ENCODE results near the gene SYNGR3.

The SYNGR3 gene

GRCh38 chr16:1997494-1998359, 8.0 kb downstream of the SYNGR3 start:
- TF ChIP-seq, protein P1, sequence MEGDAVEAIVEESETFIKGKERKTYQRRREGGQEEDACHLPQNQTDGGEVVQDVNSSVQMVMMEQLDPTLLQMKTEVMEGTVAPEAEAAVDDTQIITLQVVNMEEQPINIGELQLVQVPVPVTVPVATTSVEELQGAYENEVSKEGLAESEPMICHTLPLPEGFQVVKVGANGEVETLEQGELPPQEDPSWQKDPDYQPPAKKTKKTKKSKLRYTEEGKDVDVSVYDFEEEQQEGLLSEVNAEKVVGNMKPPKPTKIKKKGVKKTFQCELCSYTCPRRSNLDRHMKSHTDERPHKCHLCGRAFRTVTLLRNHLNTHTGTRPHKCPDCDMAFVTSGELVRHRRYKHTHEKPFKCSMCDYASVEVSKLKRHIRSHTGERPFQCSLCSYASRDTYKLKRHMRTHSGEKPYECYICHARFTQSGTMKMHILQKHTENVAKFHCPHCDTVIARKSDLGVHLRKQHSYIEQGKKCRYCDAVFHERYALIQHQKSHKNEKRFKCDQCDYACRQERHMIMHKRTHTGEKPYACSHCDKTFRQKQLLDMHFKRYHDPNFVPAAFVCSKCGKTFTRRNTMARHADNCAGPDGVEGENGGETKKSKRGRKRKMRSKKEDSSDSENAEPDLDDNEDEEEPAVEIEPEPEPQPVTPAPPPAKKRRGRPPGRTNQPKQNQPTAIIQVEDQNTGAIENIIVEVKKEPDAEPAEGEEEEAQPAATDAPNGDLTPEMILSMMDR (IDR thresholded peaks at IDR 0.05): no peak
- Mint-ChIP-seq H3K27me3 (ENCODE audit: low read depth, poor library complexity) (peaks cover 11% of the 10 kb centered on the region), H3K36me3 (ENCODE audit: low read depth) (peaks cover 28% of the 10 kb centered on the region), H3K4me3 (no peak overlapping the region), H3K9me3 (no peaks in the 10 kb centered on the region), H3K4me1 (peaks cover 3% of the 10 kb centered on the region), H3K27ac (no peak overlapping the region)
- DNase-seq: no peak

DNA sequence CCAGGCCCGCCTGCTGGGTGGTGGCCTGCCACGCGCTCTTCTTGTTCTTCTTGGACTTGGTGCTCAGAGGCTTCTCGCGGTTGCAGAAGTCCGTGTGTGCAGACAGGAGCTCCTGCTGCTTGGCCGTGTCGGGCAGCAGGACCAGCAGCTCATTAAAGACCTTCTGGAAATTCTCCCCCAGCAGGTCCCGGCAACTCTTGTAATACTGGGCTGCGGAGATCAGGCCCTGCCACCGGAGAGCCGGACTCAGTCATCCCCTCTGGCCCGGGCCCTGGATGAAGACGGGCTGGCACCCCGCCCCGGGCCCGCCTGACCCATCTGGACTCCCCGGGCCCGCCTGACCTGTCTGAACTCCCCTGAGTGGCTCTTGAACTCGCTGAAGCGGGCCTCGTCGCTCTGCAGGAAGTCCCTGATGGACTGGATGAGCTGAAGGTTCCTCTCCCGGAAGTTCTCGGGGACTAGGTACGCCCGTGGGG, 8.6 kb downstream of the SYNGR3 start:
- Mint-ChIP-seq H3K27me3 (ENCODE audit: low read depth, poor library complexity) (peaks cover 7% of the 10 kb centered on the region), H3K27ac (no peak overlapping the region), H3K9me3 (no peaks in the 10 kb centered on the region), H3K4me3 (no peak overlapping the region), H3K36me3 (ENCODE audit: low read depth) (peaks cover 28% of the 10 kb centered on the region), H3K4me1 (peaks cover 3% of the 10 kb centered on the region)
- TF ChIP-seq, protein P1 (IDR thresholded peaks at IDR 0.05): no peak
- DNase-seq: no peak

GRCh38 chr16:1998852-1999801, 9.4 kb downstream of the SYNGR3 start:
- H3K9me3 Mint-ChIP-seq: no peaks in the 10 kb centered on the region
- peaks cover 1% of the 10 kb centered on the region for H3K27me3 Mint-ChIP-seq (ENCODE audit: low read depth, poor library complexity)
- H3K4me3 Mint-ChIP-seq: no peak overlapping the region
- DNase-seq: no peak
- no peak overlapping the region for H3K27ac Mint-ChIP-seq
- TF ChIP-seq, protein P1 (IDR thresholded peaks at IDR 0.05): no peak
- H3K4me1 Mint-ChIP-seq: peaks cover under 1% of the 10 kb centered on the region
- peaks cover 28% of the 10 kb centered on the region for H3K36me3 Mint-ChIP-seq (ENCODE audit: low read depth)

DNA sequence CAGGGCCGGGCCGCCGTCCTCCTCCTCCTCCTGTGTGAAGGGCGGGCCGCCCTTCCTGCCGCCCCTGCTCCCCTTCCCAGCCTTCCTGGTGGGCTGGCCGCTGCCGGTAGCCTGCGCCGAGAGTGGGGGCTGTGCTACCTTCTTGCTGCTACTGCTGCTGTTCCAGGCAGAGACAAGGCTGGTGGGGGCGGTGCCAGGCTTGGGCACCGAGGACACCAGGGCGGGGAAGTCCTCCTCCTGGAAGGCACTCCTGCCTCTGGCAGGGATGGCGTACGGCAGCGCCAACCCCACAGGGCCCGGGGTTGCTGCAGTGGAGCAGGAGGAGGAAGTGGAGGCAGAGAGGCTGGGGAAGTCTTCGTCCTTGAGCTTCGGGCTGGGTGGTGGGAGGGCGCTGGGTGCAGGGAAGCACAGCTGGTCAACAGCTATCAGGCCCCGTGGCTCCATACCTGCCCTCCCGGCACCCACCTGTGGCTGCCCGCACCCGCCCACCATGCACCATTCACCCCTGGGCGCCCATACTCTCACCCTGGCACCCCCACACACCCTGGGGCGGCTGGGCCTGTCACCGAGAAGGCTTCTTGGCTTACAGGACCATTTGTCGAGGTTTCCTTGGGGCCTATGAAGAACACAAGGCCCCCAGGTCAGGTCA, 10.2 kb downstream of the SYNGR3 start:
- TF ChIP-seq, protein P1 (IDR thresholded peaks at IDR 0.05): no peak
- Mint-ChIP-seq H3K27me3 (ENCODE audit: low read depth, poor library complexity) (no peaks in the 10 kb centered on the region), H3K9me3 (no peaks in the 10 kb centered on the region), H3K4me1 (peaks cover 9% of the 10 kb centered on the region), H3K4me3 (no peak overlapping the region), H3K36me3 (ENCODE audit: low read depth) (peaks cover 28% of the 10 kb centered on the region), H3K27ac (no peak overlapping the region)
- no peak for DNase-seq

- H3K27ac Mint-ChIP-seq: no peak overlapping the region
Measured at GRCh38 chr16:2001035-2001434, 11.3 kb downstream of the SYNGR3 start.

More at GRCh38 chr16:2001035-2001434, 11.3 kb downstream of the SYNGR3 start:
- no peak overlapping the region for H3K4me3 Mint-ChIP-seq
- peaks cover 21% of the 10 kb centered on the region for H3K36me3 Mint-ChIP-seq (ENCODE audit: low read depth)
- DNase-seq: no peak
- no peaks in the 10 kb centered on the region for H3K27me3 Mint-ChIP-seq (ENCODE audit: low read depth, poor library complexity)
- TF ChIP-seq, protein P1 (IDR thresholded peaks at IDR 0.05): no peak
- H3K9me3 Mint-ChIP-seq: no peaks in the 10 kb centered on the region
- H3K4me1 Mint-ChIP-seq: peaks cover 17% of the 10 kb centered on the region
